C4-2B (cell line): ENCODE measurements around the gene TMCC2.

Source experiments
- ZFX ChIP-seq: fragments of 450-650 bp; IDR thresholded peaks from 2 replicates; pipeline ENCODE4 v1.6.1; 2017
- TF ChIP-seq, protein P1 (sequence below): fragments of 450-650 bp; conservative IDR thresholded peaks from 2 replicates; pipeline ENCODE4 v1.5.1; 2017; ENCODE audit warnings: mild to moderate bottlenecking

DNA sequence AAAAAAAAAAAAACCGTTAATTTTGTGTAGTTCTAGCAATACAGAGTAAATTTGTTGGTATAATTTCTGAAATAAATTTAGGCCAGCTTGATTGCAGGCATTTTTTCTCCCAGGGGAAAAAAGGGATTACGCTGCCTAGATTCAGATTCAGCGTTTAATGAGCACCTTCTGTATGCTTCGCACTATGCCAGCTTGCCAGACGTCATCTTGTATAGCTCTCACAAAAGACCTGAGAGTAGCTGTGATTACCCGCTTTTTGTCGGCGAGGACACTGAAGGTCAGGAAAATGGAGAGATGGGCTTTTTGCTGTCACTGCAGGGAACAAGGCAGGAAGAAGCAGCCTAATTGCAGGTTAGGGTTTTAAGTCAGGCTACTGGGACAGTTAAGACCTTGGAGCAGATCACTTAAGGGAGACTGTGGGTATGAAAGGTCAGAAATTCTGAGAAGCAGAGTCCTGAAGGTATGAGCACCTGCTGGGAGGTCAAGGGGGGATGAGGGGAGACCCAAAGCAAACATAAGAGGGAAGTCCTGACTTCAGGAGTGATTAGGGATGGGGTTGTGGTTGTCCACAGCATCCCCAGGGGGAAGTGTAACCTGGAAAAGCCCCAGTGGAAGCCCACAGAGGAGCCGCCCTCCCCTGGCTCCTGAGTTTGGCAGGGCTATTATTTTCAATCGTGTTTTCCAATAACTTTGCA lies 39.0 kb downstream of the TMCC2 start:
- no peak for TF ChIP-seq ZFX
- TF ChIP-seq, protein P1, sequence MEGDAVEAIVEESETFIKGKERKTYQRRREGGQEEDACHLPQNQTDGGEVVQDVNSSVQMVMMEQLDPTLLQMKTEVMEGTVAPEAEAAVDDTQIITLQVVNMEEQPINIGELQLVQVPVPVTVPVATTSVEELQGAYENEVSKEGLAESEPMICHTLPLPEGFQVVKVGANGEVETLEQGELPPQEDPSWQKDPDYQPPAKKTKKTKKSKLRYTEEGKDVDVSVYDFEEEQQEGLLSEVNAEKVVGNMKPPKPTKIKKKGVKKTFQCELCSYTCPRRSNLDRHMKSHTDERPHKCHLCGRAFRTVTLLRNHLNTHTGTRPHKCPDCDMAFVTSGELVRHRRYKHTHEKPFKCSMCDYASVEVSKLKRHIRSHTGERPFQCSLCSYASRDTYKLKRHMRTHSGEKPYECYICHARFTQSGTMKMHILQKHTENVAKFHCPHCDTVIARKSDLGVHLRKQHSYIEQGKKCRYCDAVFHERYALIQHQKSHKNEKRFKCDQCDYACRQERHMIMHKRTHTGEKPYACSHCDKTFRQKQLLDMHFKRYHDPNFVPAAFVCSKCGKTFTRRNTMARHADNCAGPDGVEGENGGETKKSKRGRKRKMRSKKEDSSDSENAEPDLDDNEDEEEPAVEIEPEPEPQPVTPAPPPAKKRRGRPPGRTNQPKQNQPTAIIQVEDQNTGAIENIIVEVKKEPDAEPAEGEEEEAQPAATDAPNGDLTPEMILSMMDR, result no peak
